NCI-H2107 treated with DMSO at 0.1 percent for 48 hours (cell line): ENCODE data around the gene ZNF746.
"Not testable (repeated sequence)": the region's sequence is repeated elsewhere in the genome, so short reads cannot be mapped to it uniquely, and the experiment has no call there.

ENCODE experiments used
- DNase-seq: peaks from one replicate; lab custom pipeline; 2025; ENCODE audit not compliant: unreplicated experiment; lab: John Stamatoyannopoulos, UW

The ZNF746 gene

GRCh38 chr7:149459540-149460452, 37.8 kb downstream of the ZNF746 start:
- no peak for DNase-seq

DNA sequence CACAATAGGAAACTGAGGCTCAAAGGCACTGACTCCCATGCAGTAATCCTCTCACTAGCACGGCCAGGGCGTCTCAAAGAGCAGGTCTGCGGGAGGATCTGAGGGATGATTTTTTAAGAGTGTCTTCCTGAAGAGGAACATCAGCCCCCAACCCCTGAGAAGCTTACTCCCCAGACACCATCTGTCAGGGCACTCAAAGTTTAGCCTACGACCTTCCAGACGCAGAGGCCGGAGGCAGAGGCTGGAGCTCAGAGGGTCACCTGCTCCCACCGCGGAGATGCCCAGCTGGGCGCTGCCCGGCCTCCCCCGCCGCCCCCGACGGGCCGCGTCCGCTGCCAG, 38.4 kb downstream of the ZNF746 start:
- no peak for DNase-seq

DNA sequence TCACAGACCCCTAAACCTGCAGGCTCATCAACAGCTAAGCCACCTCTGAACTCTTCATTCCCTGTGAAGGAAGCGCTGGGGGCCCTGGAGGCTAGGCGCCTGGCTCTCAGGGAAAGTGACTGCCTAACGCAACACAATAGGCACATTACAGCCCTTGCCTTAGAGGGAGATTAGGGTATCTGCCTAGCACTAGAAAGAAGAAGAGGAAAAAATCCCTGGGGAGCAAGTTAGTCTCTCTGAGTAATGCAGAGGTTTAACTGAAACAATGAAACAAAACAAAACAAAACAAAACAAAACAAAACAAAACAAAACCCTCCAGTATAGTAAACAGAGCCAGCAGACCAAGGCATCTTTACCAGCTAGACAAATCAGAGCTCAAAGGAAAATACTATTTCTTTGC, 39.4 kb downstream of the ZNF746 start:
- DNase-seq = no peak

GRCh38 chr7:149457766-149458165, 39.8 kb downstream of the ZNF746 start:
- no peak for DNase-seq

- no peak for DNase-seq
Measured at GRCh38 chr7:149456506-149457421, 40.8 kb downstream of the ZNF746 start.

DNA sequence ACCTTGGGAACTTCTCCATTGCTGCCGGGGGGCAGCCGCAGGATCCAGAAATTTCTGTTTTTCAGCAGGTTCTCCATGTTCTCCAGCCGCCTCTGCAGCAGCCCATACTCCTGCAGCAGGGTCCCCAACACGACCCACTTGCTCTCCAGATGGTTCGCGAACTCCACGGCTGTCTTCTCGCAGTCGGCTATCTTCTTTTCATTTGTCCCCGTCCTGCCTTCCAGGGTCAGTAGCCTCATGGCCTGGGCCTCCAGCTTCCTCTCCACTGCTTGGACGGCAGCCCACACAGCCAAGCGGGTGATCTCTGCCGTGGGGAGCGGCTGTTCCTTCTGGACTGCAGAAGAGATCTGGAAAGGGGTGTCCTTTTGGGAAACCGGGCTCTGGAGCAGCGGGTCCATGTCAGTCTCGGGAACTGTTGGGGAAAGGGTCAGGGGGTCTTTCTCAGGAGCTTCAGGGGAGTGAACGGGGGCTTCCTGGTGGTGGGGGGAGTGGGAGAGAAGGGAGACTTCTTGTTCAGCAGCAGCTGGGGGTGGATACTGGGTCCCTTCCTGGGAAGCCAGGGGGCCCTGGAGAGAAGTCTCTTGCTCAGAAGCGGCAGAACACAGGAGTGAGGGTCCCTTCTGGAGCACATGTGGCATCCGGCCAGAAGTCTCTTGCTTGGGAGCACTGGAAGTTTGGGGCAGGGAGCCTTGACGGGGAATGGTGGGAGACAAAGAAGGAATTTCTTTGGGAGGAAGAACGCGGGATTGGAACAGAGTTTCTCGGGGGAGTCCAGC, 42.2 kb downstream of the ZNF746 start:
- no peak for DNase-seq

GRCh38 chr7:149454750-149455149, 42.9 kb downstream of the ZNF746 start:
- DNase-seq = no peak

DNA sequence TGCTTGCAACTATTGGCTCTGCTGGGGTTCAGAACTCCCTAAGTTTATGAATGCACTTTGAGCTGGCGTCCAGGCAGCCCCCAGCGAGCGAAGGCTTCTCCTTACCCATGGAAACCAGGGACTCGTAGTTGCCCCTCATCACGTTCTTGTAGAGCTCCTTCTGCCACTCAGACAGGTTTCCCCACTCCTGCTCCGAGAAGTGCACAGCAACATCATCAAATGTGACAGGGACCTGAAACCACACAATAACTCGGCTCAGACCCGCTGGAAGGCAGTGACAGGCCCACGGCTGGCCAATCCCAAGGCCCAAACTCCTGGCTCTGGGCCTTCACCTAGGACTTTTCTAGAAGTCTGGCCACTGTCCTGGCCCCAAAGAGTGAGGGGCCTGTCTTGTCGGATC, 43.6 kb downstream of the ZNF746 start:
- DNase-seq = no peak

DNA sequence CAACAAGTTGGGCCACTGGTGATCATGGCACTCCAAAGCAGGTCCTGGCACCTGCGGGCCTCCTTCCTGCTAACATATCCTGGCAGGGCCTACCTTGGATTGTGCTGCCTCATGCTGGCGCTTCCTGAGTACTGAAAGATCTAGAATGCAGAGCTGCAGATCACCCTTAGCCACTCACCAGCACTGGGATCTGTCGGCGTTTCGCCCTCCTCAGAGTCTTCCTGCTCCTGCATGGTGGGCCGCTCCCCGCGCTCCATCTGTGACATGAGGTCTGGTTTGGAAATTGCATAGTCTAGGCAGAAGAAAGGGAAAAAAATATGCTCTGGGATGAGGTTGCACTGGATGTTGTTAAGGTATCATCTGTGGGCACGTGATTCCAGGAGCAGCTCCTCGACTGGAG, 46.8 kb downstream of the ZNF746 start:
- no peak for DNase-seq

DNA sequence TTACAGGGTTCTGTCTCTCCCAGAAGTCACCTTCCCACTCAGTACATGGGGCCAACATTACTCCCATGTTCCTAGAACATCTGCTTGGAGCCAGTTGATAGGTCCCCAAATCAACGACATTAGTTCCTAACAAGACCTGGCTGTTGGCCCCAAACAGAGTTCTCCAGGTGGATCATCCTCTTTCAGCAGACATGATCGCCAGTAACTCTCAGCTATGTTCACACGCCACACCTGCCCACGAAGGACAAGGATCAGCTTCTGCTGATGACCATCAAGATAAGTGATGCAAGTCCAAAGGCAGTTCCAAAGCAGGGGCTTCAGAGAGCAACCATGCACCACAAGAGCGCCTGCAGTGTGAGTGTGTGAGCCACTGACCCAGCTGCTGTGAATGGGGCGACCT, 47.7 kb downstream of the ZNF746 start:
- no peak for DNase-seq

DNA sequence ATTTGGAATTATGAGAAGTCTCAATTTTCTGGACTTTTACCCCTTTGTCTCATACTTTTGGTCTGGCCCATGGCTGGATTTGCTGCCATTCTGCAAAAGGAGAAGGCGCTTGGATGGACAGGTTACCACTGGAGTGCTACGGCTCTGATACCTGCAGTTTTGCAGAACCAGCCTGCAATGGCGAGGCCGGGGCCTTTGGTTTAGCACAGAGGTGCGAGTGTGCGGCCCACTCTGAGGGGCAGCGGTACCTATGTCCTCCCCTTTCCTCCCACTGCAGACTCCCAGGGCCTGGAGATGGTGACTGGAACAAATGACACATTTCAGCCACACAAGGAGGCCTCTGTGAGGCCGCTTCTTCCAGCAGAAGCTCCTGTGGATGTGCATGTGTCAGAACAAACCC, 48.6 kb downstream of the ZNF746 start:
- no peak for DNase-seq

GRCh38 chr7:149446026-149446425, 51.6 kb downstream of the ZNF746 start:
- DNase-seq = not testable (repeated sequence)

DNA sequence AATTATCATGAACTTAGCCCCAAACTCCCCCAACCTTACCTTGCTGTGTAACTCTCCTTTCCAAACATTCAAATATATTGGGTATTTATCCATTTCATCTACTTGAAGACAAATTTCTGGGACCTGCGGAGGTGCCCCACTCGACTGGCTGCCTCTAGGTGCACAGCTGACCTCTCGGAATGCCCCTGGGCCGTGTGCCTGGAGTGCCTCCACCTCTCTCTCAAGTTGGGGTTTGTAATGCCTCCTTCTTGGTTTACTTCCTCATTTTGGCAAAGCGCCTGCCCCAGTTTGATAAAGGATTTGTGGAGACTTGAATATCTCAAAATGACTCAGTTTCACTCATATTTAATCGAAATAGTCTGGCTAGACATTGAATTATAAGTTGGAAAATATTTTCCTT, 53.3 kb downstream of the ZNF746 start:
- DNase-seq = no peak

DNA sequence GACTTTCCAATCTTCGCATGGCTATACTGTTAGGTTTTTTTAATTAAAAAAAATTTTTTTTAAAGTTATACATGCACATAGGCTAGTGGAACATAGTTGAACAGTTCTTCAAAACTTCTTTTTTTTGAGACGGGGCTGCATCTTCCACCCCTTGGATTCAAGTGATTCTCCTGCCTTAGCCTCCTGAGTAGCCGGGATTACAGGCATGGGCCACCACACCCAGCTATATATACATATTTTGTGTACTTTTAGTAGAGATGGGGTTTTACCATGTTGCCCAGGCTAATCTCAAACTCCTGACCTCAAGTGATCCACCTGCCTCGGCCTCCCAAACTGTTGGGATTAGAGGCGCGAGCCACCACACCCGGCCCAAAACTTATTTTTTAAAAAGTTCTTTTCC, 54.1 kb downstream of the ZNF746 start:
- no peak for DNase-seq

DNA sequence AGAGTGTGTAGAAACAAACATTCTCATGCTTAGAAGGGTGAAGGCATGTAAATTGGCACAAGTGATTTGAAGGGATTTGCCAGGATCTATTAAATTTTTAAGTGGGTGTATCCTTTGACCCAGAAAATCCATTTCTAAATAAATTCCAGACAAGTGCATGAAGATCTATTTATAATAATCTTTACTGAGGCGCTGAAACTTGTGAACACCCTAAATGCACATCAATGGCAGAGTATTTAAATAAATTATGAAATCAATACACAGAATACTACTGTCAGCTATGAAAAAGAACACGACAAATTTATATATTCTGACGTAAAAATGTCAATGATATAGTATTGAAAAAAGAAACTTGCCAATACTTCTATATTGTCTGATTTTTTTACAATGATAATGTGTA, 54.7 kb downstream of the ZNF746 start:
- DNase-seq = no peak

DNA sequence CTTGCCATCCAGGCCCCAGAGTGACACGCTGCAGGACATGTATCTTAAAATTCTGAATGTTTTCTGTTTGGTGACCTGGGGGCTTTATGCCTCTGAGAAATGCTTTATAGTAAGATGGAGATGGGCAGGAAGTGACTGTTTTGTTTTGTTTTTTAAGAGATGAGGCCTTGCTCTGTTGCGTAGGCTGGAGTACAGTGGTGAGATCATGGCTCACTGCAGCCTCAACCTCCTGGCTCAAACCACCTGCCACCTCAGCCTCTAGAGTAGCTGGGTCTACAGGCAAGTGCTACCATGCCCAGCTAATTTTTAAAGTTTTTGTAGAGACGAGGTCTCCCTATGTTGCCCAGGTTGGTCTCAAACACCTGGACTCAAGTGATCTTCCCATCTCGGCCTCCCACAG, 57.4 kb downstream of the ZNF746 start:
- no peak for DNase-seq

- no peak for DNase-seq
Measured at GRCh38 chr7:149436358-149436757, 61.3 kb downstream of the ZNF746 start.

DNA sequence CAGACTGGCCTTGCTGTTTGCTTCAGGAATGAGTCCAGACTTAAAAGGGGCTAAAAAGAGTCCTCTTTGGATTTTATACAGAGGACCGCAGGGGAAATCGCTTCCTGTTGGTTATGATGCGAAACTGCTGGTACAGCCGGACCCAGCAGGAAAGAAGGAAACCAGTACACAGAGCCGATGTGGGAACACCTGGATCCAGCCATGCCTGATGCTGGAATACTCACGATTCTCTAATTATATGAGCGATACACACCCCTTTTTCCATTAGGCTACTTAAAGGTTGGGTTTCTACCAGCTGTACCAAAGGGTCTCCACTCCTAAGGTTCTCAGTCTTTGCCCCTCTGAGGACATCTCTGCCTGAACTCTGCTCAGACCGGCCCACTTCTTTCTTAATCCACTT, 64.5 kb downstream of the ZNF746 start:
- DNase-seq = no peak

GRCh38 chr7:149432121-149432691, 65.4 kb downstream of the ZNF746 start:
- DNase-seq = no peak

DNA sequence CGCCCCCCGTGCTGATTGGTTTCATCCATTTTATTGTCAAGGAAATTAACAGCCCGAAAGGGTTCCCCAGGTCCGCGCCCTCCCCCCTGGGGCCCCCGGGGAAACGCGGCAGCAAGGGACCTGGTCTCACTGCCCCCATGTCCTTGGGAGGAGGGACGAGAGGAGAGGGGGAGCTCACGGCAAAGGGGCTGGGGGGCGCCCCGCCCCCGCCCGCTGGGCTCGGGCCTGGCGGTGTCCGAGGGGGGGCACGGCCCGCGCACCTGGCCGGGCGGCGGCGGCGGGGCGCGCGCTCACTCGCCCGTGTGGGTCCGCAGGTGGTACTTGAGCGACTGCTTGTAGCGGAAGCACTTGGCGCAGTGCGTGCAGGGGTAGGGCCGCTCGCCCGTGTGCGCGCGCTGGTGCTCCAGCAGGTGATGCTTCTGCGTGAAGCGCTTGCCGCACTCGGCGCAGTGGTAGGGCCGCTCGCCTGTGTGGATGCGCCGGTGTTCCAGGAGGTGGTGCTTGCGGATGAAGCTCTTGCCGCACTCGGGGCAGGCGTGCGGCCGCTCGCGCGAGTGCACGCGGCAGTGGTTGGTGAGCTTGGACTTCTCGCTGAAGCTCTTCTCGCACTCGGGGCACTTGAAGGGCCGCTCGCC, 66.0 kb downstream of the ZNF746 start:
- no peak for DNase-seq

DNA sequence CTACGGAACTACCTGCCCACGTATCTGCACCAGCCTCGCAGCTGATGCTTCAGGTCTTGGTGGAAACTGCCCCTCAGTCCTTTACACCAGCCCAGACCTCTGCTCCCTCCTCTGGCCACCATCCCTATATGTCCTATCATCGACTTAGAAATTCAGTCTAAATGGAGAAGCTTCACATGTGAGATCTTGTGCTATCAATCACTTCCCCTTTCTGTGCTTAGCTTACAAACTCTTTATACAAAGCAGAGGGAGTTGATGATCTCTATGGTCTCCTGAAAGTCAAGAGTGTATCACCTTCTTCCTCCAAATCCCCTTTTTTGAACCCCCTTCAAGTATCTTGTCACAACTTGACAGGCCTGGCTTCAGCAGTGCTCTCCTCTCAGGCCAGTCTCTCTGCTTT, 67.4 kb downstream of the ZNF746 start:
- DNase-seq = no peak
